B cell (primary cell): Measurements from ENCODE around the gene PAPPA. TPM values are rescaled to one million over a fixed set of nuclear protein-coding genes. Genes with fewer than 3 reads are reported as not detected.

ENCODE experiments used
- ATAC-seq: fragments of 200-7000 bp; cut with Tn5 transposase; one replicate; pipeline ENCODE4 v1.10.0; 2021; ENCODE audit warnings: low read depth, mild to moderate bottlenecking, moderate number of reproducible peaks, moderate library complexity
- CTCF ChIA-PET: fragments of 350-600 bp; sonication (Branson Sonifier 250); formaldehyde crosslinking; loops from one replicate; lab custom pipeline; 2021; ENCODE audit warnings: antibody characterized with exemption, inconsistent platforms; lab: Charles Lee
- POLR2A ChIA-PET: fragments of 350-600 bp; sonication (Branson Sonifier 250); formaldehyde crosslinking; loops from one replicate; lab custom pipeline; 2021; ENCODE audit warnings: antibody characterized with exemption; lab: Charles Lee
- DNase-seq: peaks from one replicate; pipeline ENCODE4 v3.0.0; 2013
- H2AFZ ChIP-seq: 2 replicates; pipeline ENCODE4 v1.6.1; 2012; ENCODE audit warnings: mild to moderate bottlenecking, low read depth, low read length; ENCODE audit not compliant: insufficient read depth, poor library complexity, severe bottlenecking
- H3K27ac ChIP-seq, 2 donors: 1 replicate in 1 of 2; 2 replicates in 1 of 2; pipeline ENCODE4 v1.5.1; 2012 to 2013; ENCODE audit warnings: low read length in 2 of 2, mild to moderate bottlenecking in 2 of 2, moderate library complexity in 1 of 2
- H3K27me3 ChIP-seq, 4 experiments: fragments of 200-600 bp in 1 of 4; sonication (generic) in 1 of 4; replicated peaks in 1 of 4; 1 replicate in 2 of 4; 2 replicates in 2 of 4; pipeline versions ENCODE4 v1.6.1 to v1.7.0; 2013 to 2016; ENCODE audit warnings: low read length in 3 of 4, mild to moderate bottlenecking in 2 of 4, mixed read lengths in 1 of 4, moderate library complexity in 1 of 4; ENCODE audit not compliant: insufficient read depth in 4 of 4, control insufficient read depth in 3 of 4; ENCODE audit errors: control extremely low read depth in 1 of 4
- H3K36me3 ChIP-seq, 2 experiments: replicated peaks in 1 of 2; 1 replicate in 1 of 2; 2 replicates in 1 of 2; pipeline versions ENCODE4 v1.6.1 to v1.7.1; 2013; ENCODE audit warnings: low read length in 1 of 2; ENCODE audit not compliant: insufficient read depth in 2 of 2, control insufficient read depth in 1 of 2; ENCODE audit errors: control extremely low read depth in 1 of 2, extremely low read depth in 1 of 2
- H3K4me1 ChIP-seq, 2 donors: fragments of 200-600 bp in 1 of 2; sonication (generic) in 1 of 2; 1 replicate in 1 of 2; 2 replicates in 1 of 2; pipeline versions ENCODE4 v1.5.1 to v1.6.1; 2013 to 2017; ENCODE audit warnings: low read length in 2 of 2; ENCODE audit not compliant: control insufficient read depth in 2 of 2, insufficient read depth in 2 of 2
- H3K4me2 ChIP-seq: replicated peaks from 2 replicates; pipeline ENCODE3; 2012; ENCODE audit warnings: mild to moderate bottlenecking, low read depth, low read length; ENCODE audit not compliant: poor library complexity, severe bottlenecking
- H3K4me3 ChIP-seq, 5 experiments: fragments of 200-600 bp in 1 of 5; sonication (generic) in 1 of 5; 1 replicate in 3 of 5; 2 replicates in 2 of 5; pipeline versions ENCODE4 v1.5.1 to v1.7.0; 2011 to 2016; ENCODE audit warnings: low read length in 4 of 5, mild to moderate bottlenecking in 4 of 5, low read depth in 2 of 5, control low read depth in 1 of 5, moderate library complexity in 1 of 5; ENCODE audit not compliant: insufficient read depth in 1 of 5; ENCODE audit errors: control extremely low read depth in 1 of 5, extremely low read depth in 1 of 5
- H3K79me2 ChIP-seq: fragments of 200-600 bp; sonication (generic); one replicate; pipeline ENCODE4 v1.6.0; 2016; ENCODE audit warnings: low read length; ENCODE audit not compliant: control insufficient read depth, insufficient read depth
- H3K9ac ChIP-seq: fragments of 200-600 bp; sonication (generic); 2 replicates; pipeline ENCODE4 v1.6.1; 2017; ENCODE audit warnings: mild to moderate bottlenecking, low read length, moderate library complexity
- H3K9me3 ChIP-seq, 3 donors: one replicate each; pipeline versions ENCODE4 v1.6.1 to v1.7.1; 2013; ENCODE audit warnings: low read length in 2 of 3; ENCODE audit not compliant: control insufficient read depth in 2 of 3, insufficient read depth in 1 of 3; ENCODE audit errors: control extremely low read depth in 1 of 3
- H4K20me1 ChIP-seq: 2 replicates; pipeline ENCODE4 v1.6.0; 2012; ENCODE audit warnings: mild to moderate bottlenecking, low read length; ENCODE audit not compliant: insufficient read depth, control insufficient read depth, poor library complexity, severe bottlenecking
- H3K27ac Mint-ChIP-seq: one replicate; pipeline ENCODE4 v1.8.0; 2021; ENCODE audit warnings: mixed read lengths
- H3K27me3 Mint-ChIP-seq: one replicate; pipeline ENCODE4 v1.8.0; 2021; ENCODE audit warnings: mixed read lengths
- H3K4me1 Mint-ChIP-seq: one replicate; pipeline ENCODE4 v1.8.0; 2021; ENCODE audit warnings: mixed read lengths
- H3K4me3 Mint-ChIP-seq: one replicate; pipeline ENCODE4 v1.8.0; 2021; ENCODE audit warnings: mixed read lengths
- H3K9me3 Mint-ChIP-seq: one replicate; pipeline ENCODE4 v1.8.0; 2022; ENCODE audit warnings: mixed read lengths; ENCODE audit not compliant: insufficient read depth
- EZH2 ChIP-seq: IDR thresholded peaks from 2 replicates; pipeline ENCODE4 v1.6.1; 2012; ENCODE audit warnings: borderline replicate concordance, low read depth, mild to moderate bottlenecking, moderate library complexity, low read length; ENCODE audit not compliant: insufficient read depth, poor library complexity, severe bottlenecking
- WGBS: methylation state at CpG from one replicate; pipeline ENCODE4 v1.1.5; 2013; ENCODE audit warnings: missing lambda C conversion rate; ENCODE audit not compliant: insufficient coverage; 5-methylcytosine and 5-hydroxymethylcytosine counted together
- intact Hi-C: fragments of 100-400 bp; cut with micrococcal nuclease; formaldehyde crosslinking; loops from one replicate; pipeline ENCODE4 v1.10.0; 2022
- polyA plus RNA-seq: library from polyadenylated mRNA; depleted of rRNA; stranded (reverse); fragments of >200 nt; gene quantifications from 2 replicates; pipeline ENCODE4 v1.2.3, GENCODE V29; 2012
- total RNA-seq, 2 donors: library from RNA; stranded (reverse); fragments of 120-200 nt in 1 of 2; gene quantifications; 1 replicate in 1 of 2; 2 replicates in 1 of 2; pipeline versions ENCODE4 v1.2.3 to v1.2.4, GENCODE V29; 2013 to 2022
- TF ChIP-seq, protein P1 (sequence below): fragments of 200-600 bp; IDR thresholded peaks from one replicate; pipeline ENCODE4 v1.8.0; 2022; ENCODE audit warnings: antibody characterized with exemption, mild to moderate bottlenecking

The PAPPA gene
- total and polyA plus RNA-seq, 2 donors (not counting 1 experiment from before 2014, with no cell fraction given) = not detected

DNA sequence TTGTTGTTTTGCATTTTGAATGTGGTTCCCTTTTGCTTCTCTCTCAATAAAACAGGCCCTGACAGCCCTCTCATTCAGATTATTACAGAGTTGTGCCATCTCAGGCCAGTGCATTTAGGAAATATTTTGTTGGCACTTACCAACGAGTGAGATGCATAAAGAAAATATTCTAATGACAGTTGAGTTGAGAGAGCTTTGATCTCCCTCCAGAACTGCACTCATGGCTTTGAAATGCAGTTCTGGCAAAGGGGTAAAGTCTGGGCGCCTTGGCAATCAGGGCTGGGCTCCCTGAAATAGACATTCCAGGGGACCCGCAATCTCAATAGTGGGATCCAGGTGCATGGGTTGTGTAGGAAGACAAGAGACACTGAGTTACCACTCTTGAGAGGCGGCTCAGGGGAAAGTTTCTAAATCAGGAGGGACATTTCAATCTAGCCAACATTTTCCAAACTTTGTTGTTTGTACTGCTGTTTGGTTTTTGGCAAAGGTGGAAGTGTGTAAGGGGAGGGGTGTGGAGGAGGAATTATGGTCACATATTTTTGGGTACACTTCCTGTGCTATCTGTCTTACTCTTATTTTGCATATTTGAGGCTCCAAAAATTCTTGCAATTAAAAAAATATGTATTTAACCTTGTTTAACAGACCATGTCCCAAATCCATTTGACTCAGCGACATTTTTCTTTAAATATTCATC is 48.8 kb downstream of the PAPPA start:
- no peak overlapping the region for H3K9ac ChIP-seq
- POLR2A ChIA-PET = no interaction called here
- Mint-ChIP-seq H3K4me3 (no peak overlapping the region), H3K9me3 (no peaks in the 10 kb centered on the region), H3K4me1 (no peaks in the 10 kb centered on the region), H3K27ac (no peak overlapping the region), H3K27me3 (peaks cover 4% of the 10 kb centered on the region)
- H2AFZ ChIP-seq = no peak overlapping the region
- CTCF ChIA-PET = no interaction called here
- H4K20me1 ChIP-seq = no peaks in the 10 kb centered on the region
- no peaks in the 10 kb centered on the region for H3K4me1 ChIP-seq
- no peaks in the 10 kb centered on the region for H3K79me2 ChIP-seq
- H3K4me2 ChIP-seq = no peak overlapping the region
- no peaks in the 10 kb centered on the region for H3K9me3 ChIP-seq
- 96% methylated on average over 3 of the region's 5 CpGs for WGBS
- no peaks in the 10 kb centered on the region for H3K36me3 ChIP-seq
- DNase-seq (no peak), ATAC-seq (no peak)
- no peaks in the 10 kb centered on the region for H3K27me3 ChIP-seq
- intact Hi-C loops = no loop called here
- TF ChIP-seq EZH2 = no peak
- TF ChIP-seq, protein P1, sequence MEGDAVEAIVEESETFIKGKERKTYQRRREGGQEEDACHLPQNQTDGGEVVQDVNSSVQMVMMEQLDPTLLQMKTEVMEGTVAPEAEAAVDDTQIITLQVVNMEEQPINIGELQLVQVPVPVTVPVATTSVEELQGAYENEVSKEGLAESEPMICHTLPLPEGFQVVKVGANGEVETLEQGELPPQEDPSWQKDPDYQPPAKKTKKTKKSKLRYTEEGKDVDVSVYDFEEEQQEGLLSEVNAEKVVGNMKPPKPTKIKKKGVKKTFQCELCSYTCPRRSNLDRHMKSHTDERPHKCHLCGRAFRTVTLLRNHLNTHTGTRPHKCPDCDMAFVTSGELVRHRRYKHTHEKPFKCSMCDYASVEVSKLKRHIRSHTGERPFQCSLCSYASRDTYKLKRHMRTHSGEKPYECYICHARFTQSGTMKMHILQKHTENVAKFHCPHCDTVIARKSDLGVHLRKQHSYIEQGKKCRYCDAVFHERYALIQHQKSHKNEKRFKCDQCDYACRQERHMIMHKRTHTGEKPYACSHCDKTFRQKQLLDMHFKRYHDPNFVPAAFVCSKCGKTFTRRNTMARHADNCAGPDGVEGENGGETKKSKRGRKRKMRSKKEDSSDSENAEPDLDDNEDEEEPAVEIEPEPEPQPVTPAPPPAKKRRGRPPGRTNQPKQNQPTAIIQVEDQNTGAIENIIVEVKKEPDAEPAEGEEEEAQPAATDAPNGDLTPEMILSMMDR = no peak
- no peak overlapping the region for H3K4me3 ChIP-seq
- H3K27ac ChIP-seq = no peak overlapping the region

DNA sequence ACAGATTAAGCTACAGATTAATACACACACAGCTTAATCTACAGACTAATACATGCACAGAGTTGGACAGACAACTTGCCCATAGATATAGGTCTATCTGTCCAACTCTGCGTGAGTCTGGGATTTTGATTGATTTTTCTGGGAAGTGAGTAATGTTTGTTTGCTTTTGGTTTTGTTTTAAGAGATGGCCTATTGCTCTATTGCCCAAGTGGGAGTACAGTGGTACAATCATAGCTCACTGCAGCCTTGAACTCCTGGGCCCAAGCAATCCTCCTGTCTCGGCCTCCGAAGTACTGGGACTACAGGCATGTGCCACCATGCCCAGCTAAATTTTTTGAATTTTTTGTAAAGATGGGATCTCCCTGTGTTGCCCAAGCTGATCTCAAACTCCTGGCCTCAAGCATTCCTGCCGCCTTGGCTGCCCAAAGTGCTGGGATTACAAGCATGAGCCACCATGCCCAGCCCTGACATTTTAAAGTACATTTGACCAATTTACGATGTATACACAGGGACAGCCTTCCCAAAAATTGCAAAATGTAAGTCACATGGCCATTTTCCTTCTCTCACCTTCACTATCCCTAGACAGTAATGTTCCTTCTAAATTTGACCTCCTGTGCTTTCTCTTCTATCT is 50.8 kb downstream of the PAPPA start:
- ChIA-PET POLR2A (no interaction called here), CTCF (no interaction called here)
- WGBS = 78% methylated on average over 5 of the region's 5 CpGs
- H3K4me2 ChIP-seq = no peak overlapping the region
- intact Hi-C loops = no loop called here
- no peaks in the 10 kb centered on the region for H3K4me1 Mint-ChIP-seq
- no peaks in the 10 kb centered on the region for H3K27me3 ChIP-seq
- DNase-seq = no peak
- no peak overlapping the region for H3K27ac ChIP-seq
- H3K4me1 ChIP-seq = no peaks in the 10 kb centered on the region
- H2AFZ ChIP-seq = no peak overlapping the region
- ATAC-seq = no peak
- H3K4me3 ChIP-seq = no peak overlapping the region
- H4K20me1 ChIP-seq = no peaks in the 10 kb centered on the region
- H3K9me3 ChIP-seq = no peaks in the 10 kb centered on the region
- no peaks in the 10 kb centered on the region for H3K9me3 Mint-ChIP-seq
- H3K36me3 ChIP-seq = no peaks in the 10 kb centered on the region
- peaks cover under 1% of the 10 kb centered on the region for H3K27me3 Mint-ChIP-seq
- H3K4me3 Mint-ChIP-seq = no peak overlapping the region
- TF ChIP-seq, protein P1 = no peak
- no peak for TF ChIP-seq EZH2
- no peak overlapping the region for H3K9ac ChIP-seq
- H3K79me2 ChIP-seq = no peaks in the 10 kb centered on the region
- H3K27ac Mint-ChIP-seq = no peak overlapping the region
